ENCODE results near the gene MBP.

- TF ChIP-seq, protein P1, sequence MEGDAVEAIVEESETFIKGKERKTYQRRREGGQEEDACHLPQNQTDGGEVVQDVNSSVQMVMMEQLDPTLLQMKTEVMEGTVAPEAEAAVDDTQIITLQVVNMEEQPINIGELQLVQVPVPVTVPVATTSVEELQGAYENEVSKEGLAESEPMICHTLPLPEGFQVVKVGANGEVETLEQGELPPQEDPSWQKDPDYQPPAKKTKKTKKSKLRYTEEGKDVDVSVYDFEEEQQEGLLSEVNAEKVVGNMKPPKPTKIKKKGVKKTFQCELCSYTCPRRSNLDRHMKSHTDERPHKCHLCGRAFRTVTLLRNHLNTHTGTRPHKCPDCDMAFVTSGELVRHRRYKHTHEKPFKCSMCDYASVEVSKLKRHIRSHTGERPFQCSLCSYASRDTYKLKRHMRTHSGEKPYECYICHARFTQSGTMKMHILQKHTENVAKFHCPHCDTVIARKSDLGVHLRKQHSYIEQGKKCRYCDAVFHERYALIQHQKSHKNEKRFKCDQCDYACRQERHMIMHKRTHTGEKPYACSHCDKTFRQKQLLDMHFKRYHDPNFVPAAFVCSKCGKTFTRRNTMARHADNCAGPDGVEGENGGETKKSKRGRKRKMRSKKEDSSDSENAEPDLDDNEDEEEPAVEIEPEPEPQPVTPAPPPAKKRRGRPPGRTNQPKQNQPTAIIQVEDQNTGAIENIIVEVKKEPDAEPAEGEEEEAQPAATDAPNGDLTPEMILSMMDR (conservative IDR thresholded peaks at IDR 0.05 in 1 of 2, IDR thresholded peaks at IDR 0.05 in 1 of 2; ENCODE audit: low read depth in 1 of 2, low read length in 2 of 2) = no peak
- TF ChIP-seq EZH2 (IDR thresholded peaks at IDR 0.05; ENCODE audit: low read length, missing control alignments) = no peak
Observed at GRCh38 chr18:77105028-77105427, 27.6 kb downstream of the MBP start.
